MM.1S (cell line): ENCODE measurements around the gene EML1.

ENCODE experiments used
- EZH2phosphoT487 ChIP-seq: fragments of 300-600 bp; sonication (generic); IDR thresholded peaks from 2 replicates; pipeline ENCODE4 v1.6.1; 2018; ENCODE audit warnings: antibody characterized with exemption, low read length
- TF ChIP-seq, protein P1 (sequence below): fragments of 300-600 bp; sonication (generic); IDR thresholded peaks from 2 replicates; pipeline ENCODE4 v1.5.1; 2016; ENCODE audit warnings: antibody characterized with exemption, low read length, mixed read lengths

DNA sequence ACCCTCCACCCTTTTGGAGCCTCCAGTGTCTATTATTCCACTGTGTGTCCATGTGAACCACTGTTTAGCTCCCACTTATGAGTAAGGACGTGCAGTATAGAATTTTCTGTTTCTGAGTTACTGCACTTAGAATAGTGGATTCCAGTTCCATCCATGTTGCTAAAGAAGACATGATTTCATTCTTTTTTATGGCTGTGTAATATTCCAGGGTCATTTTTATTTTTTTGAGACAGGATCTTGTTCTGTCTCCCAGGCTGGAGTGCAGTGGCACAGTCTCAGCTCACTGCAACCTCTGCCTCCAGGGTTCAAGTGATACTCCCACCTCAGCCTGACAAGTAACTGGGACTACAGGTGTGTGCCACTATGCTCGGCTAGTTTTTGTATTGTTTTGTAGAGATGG is 31.6 kb downstream of the EML1 start:
- TF ChIP-seq EZH2phosphoT487, result no peak
- TF ChIP-seq, protein P1, sequence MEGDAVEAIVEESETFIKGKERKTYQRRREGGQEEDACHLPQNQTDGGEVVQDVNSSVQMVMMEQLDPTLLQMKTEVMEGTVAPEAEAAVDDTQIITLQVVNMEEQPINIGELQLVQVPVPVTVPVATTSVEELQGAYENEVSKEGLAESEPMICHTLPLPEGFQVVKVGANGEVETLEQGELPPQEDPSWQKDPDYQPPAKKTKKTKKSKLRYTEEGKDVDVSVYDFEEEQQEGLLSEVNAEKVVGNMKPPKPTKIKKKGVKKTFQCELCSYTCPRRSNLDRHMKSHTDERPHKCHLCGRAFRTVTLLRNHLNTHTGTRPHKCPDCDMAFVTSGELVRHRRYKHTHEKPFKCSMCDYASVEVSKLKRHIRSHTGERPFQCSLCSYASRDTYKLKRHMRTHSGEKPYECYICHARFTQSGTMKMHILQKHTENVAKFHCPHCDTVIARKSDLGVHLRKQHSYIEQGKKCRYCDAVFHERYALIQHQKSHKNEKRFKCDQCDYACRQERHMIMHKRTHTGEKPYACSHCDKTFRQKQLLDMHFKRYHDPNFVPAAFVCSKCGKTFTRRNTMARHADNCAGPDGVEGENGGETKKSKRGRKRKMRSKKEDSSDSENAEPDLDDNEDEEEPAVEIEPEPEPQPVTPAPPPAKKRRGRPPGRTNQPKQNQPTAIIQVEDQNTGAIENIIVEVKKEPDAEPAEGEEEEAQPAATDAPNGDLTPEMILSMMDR, result no peak
